NCI-H524 (cell line): ENCODE measurements around the gene HIPK4.
"Not testable (repeated sequence)": the region's sequence is repeated elsewhere in the genome, so short reads cannot be mapped to it uniquely, and the experiment has no call there.

Experiments
- DNase-seq, 2 experiments: peaks; one replicate each; lab custom pipeline; 2025; lab: John Stamatoyannopoulos, UW

The HIPK4 gene

GRCh38 chr19:40390084-40390742 lies at the start of gene HIPK4:
HIPK4 (minus strand) TSS chr19:40390181; CDS start chr19:40389902, 279 bp downstream.
- no peak for DNase-seq

GRCh38 chr19:40438284-40438683 lies 48.3 kb upstream of the HIPK4 start:
- no peak for DNase-seq

DNA sequence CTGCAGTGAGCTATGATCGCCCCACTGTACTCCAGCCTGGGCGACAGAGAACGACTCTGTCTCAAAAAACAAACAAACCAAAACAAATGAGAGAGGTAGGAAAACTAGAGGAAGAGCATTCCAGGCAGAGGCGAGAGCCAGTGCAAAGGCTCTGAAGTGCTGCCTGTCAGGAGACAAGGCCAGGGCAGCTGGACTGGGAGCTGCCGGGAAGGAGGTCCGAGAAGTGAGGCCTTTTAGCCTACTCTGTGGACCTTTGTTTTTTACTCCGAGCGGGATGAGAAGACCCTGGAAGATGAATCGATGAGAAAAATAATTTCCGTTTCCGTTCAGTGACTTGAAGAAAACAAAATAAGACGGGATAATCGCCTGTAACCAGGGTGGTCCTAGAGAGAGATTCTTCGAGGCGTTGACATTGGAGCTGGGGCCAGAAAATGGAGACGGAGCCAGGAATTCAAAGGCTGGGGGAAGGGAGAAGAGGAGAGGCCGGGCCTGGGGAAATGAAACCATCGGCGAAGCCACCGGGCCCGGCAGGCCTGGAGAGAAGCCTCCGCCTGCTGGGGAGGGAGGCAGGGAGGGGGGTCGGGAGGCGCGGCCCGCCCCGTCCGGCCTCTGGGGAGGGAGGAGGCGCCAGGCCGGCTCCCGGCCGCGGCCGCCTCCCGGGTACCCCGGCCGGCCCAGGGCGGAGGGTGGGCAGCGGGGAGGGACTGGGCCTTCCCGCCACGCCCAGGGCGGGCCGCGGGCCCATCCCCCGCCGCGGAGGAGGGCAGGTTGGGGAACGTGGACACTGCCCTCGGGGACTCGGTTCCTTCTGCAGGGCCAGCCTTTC lies 43.6 kb upstream of the HIPK4 start:
- peak; percentile 60 to 71 for DNase-seq

- not testable (repeated sequence) for DNase-seq
These were observed 42.8 kb upstream of the HIPK4 start for GRCh38 chr19:40432760-40433159.

DNA sequence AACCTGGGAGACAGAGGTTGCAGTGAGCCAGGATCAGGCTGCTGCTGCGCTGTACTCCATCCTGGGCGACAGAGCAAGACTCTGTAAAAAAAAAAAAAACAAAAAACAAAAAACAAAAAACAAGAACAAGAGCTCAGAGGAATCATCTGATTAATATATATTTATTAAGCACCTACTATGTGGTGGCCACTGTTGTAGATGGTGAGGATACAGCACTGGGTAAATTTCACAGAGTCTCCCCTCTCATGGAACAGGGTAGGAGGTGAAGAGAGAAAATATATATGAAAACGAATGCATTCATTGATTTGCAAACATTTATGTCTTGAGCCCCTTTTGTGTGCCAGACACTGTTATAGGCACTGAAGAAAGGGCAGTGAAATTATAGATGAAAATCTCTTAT lies 41.7 kb upstream of the HIPK4 start:
- DNase-seq = no peak

GRCh38 chr19:40430242-40430641 lies 40.3 kb upstream of the HIPK4 start:
- DNase-seq = not testable (repeated sequence)

GRCh38 chr19:40428197-40428596 lies 38.2 kb upstream of the HIPK4 start:
- DNase-seq = not testable (repeated sequence)

- DNase-seq = peak; percentile 100
These were observed 35.7 kb upstream of the HIPK4 start, which contains the start of gene SERTAD1 for GRCh38 chr19:40425450-40426287. SERTAD1 (minus strand) TSS chr19:40425992; CDS start chr19:40423546, 2,446 bp downstream.

- DNase-seq = peak in 1 of 2 experiments; percentile 26
These were observed 34.9 kb upstream of the HIPK4 start for GRCh38 chr19:40424637-40425449.

DNA sequence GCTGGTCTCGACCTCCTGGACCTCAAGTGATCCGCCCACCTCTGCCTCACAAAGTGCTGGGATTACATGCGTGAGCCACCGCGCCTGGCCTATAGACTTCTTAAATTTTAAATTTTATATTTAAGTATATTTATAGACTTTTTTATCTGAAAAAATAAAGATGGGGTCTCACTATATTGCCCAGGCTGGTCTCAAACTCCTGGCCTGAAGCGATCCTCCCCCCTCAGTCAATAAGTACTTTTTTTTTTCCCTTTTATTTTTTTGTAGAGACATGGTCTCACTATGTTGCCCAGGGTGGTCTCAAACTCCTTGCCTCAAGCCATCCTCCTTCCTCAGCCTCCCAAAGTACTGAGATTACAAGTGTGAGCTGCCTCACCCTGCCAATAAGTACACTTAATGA lies 34.0 kb upstream of the HIPK4 start:
- DNase-seq = no peak

- no peak for DNase-seq
These were observed 33.0 kb upstream of the HIPK4 start for GRCh38 chr19:40422748-40423566.

DNA sequence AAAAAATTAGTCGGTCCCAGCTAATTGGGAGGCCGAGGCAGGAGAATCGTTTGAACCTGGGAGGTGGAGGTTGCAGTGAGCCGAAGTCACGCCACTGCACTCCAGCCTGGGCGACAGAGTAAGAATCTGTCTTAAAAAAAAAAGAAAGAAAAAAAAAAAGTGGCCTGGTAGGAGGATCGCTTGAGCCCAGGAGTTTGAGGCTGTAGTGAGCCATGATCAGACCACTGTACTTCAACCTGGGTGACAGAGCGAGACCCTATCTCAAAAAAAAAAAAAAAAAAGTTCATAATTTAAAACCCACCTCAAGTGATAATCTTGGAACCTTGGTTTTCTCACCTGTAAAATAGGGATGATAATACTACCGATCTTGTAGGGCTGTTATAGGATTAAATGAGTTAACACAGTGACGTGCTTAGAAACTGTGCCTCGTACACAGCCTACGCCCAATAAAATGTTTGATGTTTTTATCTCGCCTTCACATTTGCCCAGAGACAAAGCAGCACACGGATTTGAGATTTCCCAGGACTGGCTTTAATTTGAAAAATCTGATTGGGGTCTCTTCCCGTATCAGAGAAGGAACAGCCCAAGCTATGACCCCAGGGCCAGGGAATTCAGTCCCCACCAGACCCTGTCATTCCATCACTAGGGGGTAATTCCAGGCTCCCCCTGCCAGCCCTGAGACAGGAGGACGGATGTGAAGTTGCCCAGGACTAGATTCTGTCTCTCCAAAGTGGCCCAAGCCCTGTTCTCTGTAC lies 32.2 kb upstream of the HIPK4 start:
- no peak for DNase-seq

DNA sequence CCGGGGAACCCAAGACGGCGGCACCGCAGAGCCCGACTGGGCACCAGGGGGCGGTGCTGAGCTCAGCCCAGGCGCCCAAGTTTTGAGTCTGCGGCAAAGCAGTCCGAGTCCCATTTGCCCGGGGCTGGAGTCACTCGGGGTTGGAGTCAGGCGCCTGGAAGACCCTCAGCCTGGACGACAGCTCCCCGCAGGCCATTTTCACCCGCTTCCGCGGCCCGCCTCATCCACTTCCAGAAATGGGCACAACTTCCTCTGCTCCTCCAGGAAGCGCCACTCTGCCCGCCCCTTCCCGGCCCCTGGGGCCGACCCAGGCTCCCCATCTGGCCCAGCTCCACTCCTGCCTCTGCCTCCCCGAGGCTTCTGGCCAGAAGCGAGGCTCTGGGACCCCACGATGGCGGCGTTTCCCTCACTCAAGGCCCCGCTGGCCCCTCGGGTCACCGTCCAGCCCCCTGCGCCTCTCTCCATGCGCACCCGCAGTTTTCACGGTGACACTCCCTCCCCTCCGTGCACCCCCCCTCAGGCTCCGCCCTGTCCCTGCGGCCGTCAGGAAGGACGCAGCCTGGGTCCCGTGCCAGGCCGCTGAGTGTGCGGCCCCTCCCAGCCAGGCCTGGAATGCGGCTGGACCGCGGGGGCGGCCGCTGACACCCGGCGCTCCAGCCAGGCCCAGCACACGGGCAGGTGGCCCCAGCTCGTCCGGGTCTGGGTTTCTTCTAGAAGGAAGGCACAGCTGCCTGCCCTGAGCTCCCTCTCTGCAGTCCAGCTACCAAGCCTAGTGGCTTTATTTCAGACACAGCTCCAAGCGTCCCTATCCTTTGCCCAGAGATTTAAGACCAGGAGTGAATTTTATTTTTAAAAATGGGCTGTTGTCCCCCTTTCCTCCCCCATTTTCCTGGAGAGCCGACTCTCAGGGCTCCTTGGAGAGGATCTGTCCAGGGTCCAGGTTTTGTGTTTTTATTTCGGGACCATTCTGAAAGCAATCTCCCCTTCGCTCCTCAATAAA lies 31.1 kb upstream of the HIPK4 start:
- DNase-seq = peak; percentile 80 to 88

- no peak for DNase-seq
These were observed 30.4 kb upstream of the HIPK4 start for GRCh38 chr19:40420451-40420765.

DNA sequence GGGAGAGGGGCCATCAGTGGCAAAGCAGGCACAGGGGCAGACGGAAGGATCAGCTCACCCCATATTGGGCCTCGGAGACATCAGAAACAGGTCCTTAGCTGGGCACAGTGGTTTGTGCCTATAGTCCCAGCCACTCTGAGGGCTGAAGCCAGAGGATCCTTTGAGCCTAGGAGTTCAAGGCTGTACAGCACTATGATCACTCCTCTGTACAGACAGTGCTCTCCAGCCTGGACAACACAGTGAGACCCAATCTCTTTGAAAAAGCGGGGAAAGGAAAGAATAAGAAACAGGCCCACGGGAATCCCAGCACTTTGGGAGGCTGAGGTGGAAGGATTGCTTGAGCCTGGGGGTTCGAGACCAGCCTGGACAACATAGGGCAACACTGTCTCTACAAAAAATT lies 29.8 kb upstream of the HIPK4 start:
- DNase-seq = no peak

GRCh38 chr19:40419066-40419612 lies 29.2 kb upstream of the HIPK4 start:
- DNase-seq = peak; percentile 98 to 99

DNA sequence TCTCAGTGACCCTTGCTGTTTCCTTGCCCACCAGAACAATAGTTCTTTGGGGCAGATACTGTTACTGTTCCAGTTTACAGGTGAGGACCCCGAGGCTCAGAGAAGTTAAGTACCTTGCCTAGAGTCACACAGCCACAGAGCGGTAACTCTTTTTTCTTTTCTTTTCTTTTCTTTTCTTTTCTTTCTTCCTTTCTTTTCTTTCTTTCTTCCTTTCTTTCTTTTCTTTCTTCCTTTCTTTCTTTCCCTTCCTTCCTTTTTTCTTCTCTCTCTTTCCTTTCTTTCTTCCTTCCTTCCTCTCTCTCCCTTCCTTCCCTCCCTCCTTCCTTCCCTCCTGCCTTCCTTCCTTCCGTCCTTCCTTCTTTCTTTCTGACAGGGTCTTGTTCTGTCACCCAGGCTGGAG lies 28.1 kb upstream of the HIPK4 start:
- no peak for DNase-seq

GRCh38 chr19:40417643-40417981 lies 27.6 kb upstream of the HIPK4 start:
- DNase-seq = no peak
